ENCODE results near the gene PLAAT5.

Gene PLAAT5

GRCh38 chr11:63499874-63500273 is 8.9 kb upstream of the PLAAT5 start:
- H3K4me1 ChIP-seq (ENCODE audit: insufficient read depth, low read length): peaks cover under 1% of the 10 kb centered on the region
- no peak overlapping the region for H3K9ac ChIP-seq (ENCODE audit: low read length)
- no peaks in the 10 kb centered on the region for H3K36me3 ChIP-seq (ENCODE audit: insufficient read depth, low read length)
- no peaks in the 10 kb centered on the region for H3K9me3 ChIP-seq (ENCODE audit: low read length)
- H3K27ac ChIP-seq (ENCODE audit: low read depth, low read length): no peak overlapping the region
- no peak overlapping the region for H3K4me3 ChIP-seq (ENCODE audit: low read depth in 1 of 2, low read length in 2 of 2)
- H3K27me3 ChIP-seq (ENCODE audit: control insufficient read depth in 1 of 2, insufficient read depth in 2 of 2, low read length in 2 of 2): no peaks in the 10 kb centered on the region

- H3K9ac ChIP-seq (ENCODE audit: low read length): no peak overlapping the region
- no peak overlapping the region for H3K4me3 ChIP-seq (ENCODE audit: low read depth in 1 of 2, low read length in 2 of 2)
- peaks cover 21% of the 10 kb centered on the region for H3K4me1 ChIP-seq (ENCODE audit: insufficient read depth, low read length)
- H3K27me3 ChIP-seq (ENCODE audit: control insufficient read depth in 1 of 2, insufficient read depth in 2 of 2, low read length in 2 of 2): no peaks in the 10 kb centered on the region
- peak overlapping the region; percentile 44 for H3K27ac ChIP-seq (ENCODE audit: low read depth, low read length)
- H3K36me3 ChIP-seq (ENCODE audit: insufficient read depth, low read length): no peaks in the 10 kb centered on the region
- H3K9me3 ChIP-seq (ENCODE audit: low read length): no peaks in the 10 kb centered on the region
These were observed 4.0 kb upstream of the PLAAT5 start for GRCh38 chr11:63494975-63495374.

GRCh38 chr11:63493127-63493526 is 2.2 kb upstream of the PLAAT5 start:
- Histone ChIP-seq H3K4me3 (ENCODE audit: low read depth in 1 of 2, low read length in 2 of 2) (no peak overlapping the region), H3K36me3 (ENCODE audit: insufficient read depth, low read length) (no peaks in the 10 kb centered on the region), H3K4me1 (ENCODE audit: insufficient read depth, low read length) (peaks cover 33% of the 10 kb centered on the region), H3K27me3 (ENCODE audit: control insufficient read depth in 1 of 2, insufficient read depth in 2 of 2, low read length in 2 of 2) (no peaks in the 10 kb centered on the region), H3K9me3 (ENCODE audit: low read length) (no peaks in the 10 kb centered on the region), H3K9ac (ENCODE audit: low read length) (no peak overlapping the region), H3K27ac (ENCODE audit: low read depth, low read length) (no peak overlapping the region)

GRCh38 chr11:63492441-63492840 is 1.5 kb upstream of the PLAAT5 start:
- Histone ChIP-seq H3K9ac (ENCODE audit: low read length) (no peak overlapping the region), H3K4me3 (ENCODE audit: low read depth in 1 of 2, low read length in 2 of 2) (no peak overlapping the region), H3K36me3 (ENCODE audit: insufficient read depth, low read length) (no peaks in the 10 kb centered on the region), H3K9me3 (ENCODE audit: low read length) (no peaks in the 10 kb centered on the region), H3K27ac (ENCODE audit: low read depth, low read length) (no peak overlapping the region), H3K4me1 (ENCODE audit: insufficient read depth, low read length) (peaks cover 33% of the 10 kb centered on the region), H3K27me3 (ENCODE audit: control insufficient read depth in 1 of 2, insufficient read depth in 2 of 2, low read length in 2 of 2) (no peaks in the 10 kb centered on the region)

- H3K9ac ChIP-seq (ENCODE audit: low read length): peak overlapping the region; percentile 62
- H3K9me3 ChIP-seq (ENCODE audit: low read length): no peaks in the 10 kb centered on the region
- H3K27ac ChIP-seq (ENCODE audit: low read depth, low read length): peak overlapping the region; percentile 89
- H3K36me3 ChIP-seq (ENCODE audit: insufficient read depth, low read length): no peaks in the 10 kb centered on the region
- H3K4me3 ChIP-seq (ENCODE audit: low read depth in 1 of 2, low read length in 2 of 2): peak overlapping the region; percentile 54 to 75
- peaks cover 33% of the 10 kb centered on the region for H3K4me1 ChIP-seq (ENCODE audit: insufficient read depth, low read length)
- no peaks in the 10 kb centered on the region for H3K27me3 ChIP-seq (ENCODE audit: control insufficient read depth in 1 of 2, insufficient read depth in 2 of 2, low read length in 2 of 2)
These were observed 837 bp upstream of the PLAAT5 start for GRCh38 chr11:63491636-63492372.

- no peaks in the 10 kb centered on the region for H3K27me3 ChIP-seq (ENCODE audit: control insufficient read depth in 1 of 2, insufficient read depth in 2 of 2, low read length in 2 of 2)
- peak overlapping the region; percentile 89 for H3K27ac ChIP-seq (ENCODE audit: low read depth, low read length)
- no peaks in the 10 kb centered on the region for H3K9me3 ChIP-seq (ENCODE audit: low read length)
- peak overlapping the region; percentile 54 to 75 for H3K4me3 ChIP-seq (ENCODE audit: low read depth in 1 of 2, low read length in 2 of 2)
- H3K9ac ChIP-seq (ENCODE audit: low read length): peak overlapping the region; percentile 62
- peaks cover 33% of the 10 kb centered on the region for H3K4me1 ChIP-seq (ENCODE audit: insufficient read depth, low read length)
- H3K36me3 ChIP-seq (ENCODE audit: insufficient read depth, low read length): no peaks in the 10 kb centered on the region
These were observed 247 bp upstream of the PLAAT5 start for GRCh38 chr11:63491240-63491587.

- Histone ChIP-seq H3K4me3 (ENCODE audit: low read depth in 1 of 2, low read length in 2 of 2) (peak overlapping the region in 1 of 2 donors; percentile 75), H3K4me1 (ENCODE audit: insufficient read depth, low read length) (peaks cover 33% of the 10 kb centered on the region), H3K9ac (ENCODE audit: low read length) (peak overlapping the region; percentile 60), H3K27ac (ENCODE audit: low read depth, low read length) (peak overlapping the region; percentile 89), H3K27me3 (ENCODE audit: control insufficient read depth in 1 of 2, insufficient read depth in 2 of 2, low read length in 2 of 2) (no peaks in the 10 kb centered on the region), H3K9me3 (ENCODE audit: low read length) (no peaks in the 10 kb centered on the region), H3K36me3 (ENCODE audit: insufficient read depth, low read length) (no peaks in the 10 kb centered on the region)
These were observed 1.1 kb downstream of the PLAAT5 start for GRCh38 chr11:63489879-63490278.

- H3K9ac ChIP-seq (ENCODE audit: low read length): no peak overlapping the region
- no peaks in the 10 kb centered on the region for H3K36me3 ChIP-seq (ENCODE audit: insufficient read depth, low read length)
- H3K4me3 ChIP-seq (ENCODE audit: low read depth in 1 of 2, low read length in 2 of 2): no peak overlapping the region
- H3K27me3 ChIP-seq (ENCODE audit: control insufficient read depth in 1 of 2, insufficient read depth in 2 of 2, low read length in 2 of 2): no peaks in the 10 kb centered on the region
- H3K27ac ChIP-seq (ENCODE audit: low read depth, low read length): no peak overlapping the region
- H3K4me1 ChIP-seq (ENCODE audit: insufficient read depth, low read length): peaks cover 29% of the 10 kb centered on the region
- H3K9me3 ChIP-seq (ENCODE audit: low read length): no peaks in the 10 kb centered on the region
These were observed 2.2 kb downstream of the PLAAT5 start for GRCh38 chr11:63488789-63489188.

- Histone ChIP-seq H3K9ac (ENCODE audit: low read length) (no peak overlapping the region), H3K27ac (ENCODE audit: low read depth, low read length) (no peak overlapping the region), H3K4me3 (ENCODE audit: low read depth in 1 of 2, low read length in 2 of 2) (no peak overlapping the region), H3K36me3 (ENCODE audit: insufficient read depth, low read length) (no peaks in the 10 kb centered on the region), H3K4me1 (ENCODE audit: insufficient read depth, low read length) (peaks cover 16% of the 10 kb centered on the region), H3K9me3 (ENCODE audit: low read length) (no peaks in the 10 kb centered on the region), H3K27me3 (ENCODE audit: control insufficient read depth in 1 of 2, insufficient read depth in 2 of 2, low read length in 2 of 2) (no peaks in the 10 kb centered on the region)
These were observed 5.2 kb downstream of the PLAAT5 start for GRCh38 chr11:63485777-63486176.

GRCh38 chr11:63480039-63480438 is 10.9 kb downstream of the PLAAT5 start:
- H3K27ac ChIP-seq (ENCODE audit: low read depth, low read length): no peak overlapping the region
- no peak overlapping the region for H3K9ac ChIP-seq (ENCODE audit: low read length)
- H3K4me3 ChIP-seq (ENCODE audit: low read depth in 1 of 2, low read length in 2 of 2): no peak overlapping the region
- H3K27me3 ChIP-seq (ENCODE audit: control insufficient read depth in 1 of 2, insufficient read depth in 2 of 2, low read length in 2 of 2): no peaks in the 10 kb centered on the region
- H3K4me1 ChIP-seq (ENCODE audit: insufficient read depth, low read length): peaks cover 8% of the 10 kb centered on the region
- no peaks in the 10 kb centered on the region for H3K9me3 ChIP-seq (ENCODE audit: low read length)
- H3K36me3 ChIP-seq (ENCODE audit: insufficient read depth, low read length): no peaks in the 10 kb centered on the region

GRCh38 chr11:63478896-63479295 is 12.1 kb downstream of the PLAAT5 start:
- no peaks in the 10 kb centered on the region for H3K9me3 ChIP-seq (ENCODE audit: low read length)
- H3K9ac ChIP-seq (ENCODE audit: low read length): no peak overlapping the region
- H3K27me3 ChIP-seq (ENCODE audit: control insufficient read depth in 1 of 2, insufficient read depth in 2 of 2, low read length in 2 of 2): no peaks in the 10 kb centered on the region
- H3K4me1 ChIP-seq (ENCODE audit: insufficient read depth, low read length): peaks cover 8% of the 10 kb centered on the region
- H3K27ac ChIP-seq (ENCODE audit: low read depth, low read length): peak overlapping the region; percentile 55
- no peak overlapping the region for H3K4me3 ChIP-seq (ENCODE audit: low read depth in 1 of 2, low read length in 2 of 2)
- no peaks in the 10 kb centered on the region for H3K36me3 ChIP-seq (ENCODE audit: insufficient read depth, low read length)

GRCh38 chr11:63476618-63477017 is 14.3 kb downstream of the PLAAT5 start:
- H3K9ac ChIP-seq (ENCODE audit: low read length): no peak overlapping the region
- no peaks in the 10 kb centered on the region for H3K36me3 ChIP-seq (ENCODE audit: insufficient read depth, low read length)

More at GRCh38 chr11:63476618-63477017, 14.3 kb downstream of the PLAAT5 start:
- Histone ChIP-seq H3K4me1 (ENCODE audit: insufficient read depth, low read length) (peaks cover 8% of the 10 kb centered on the region), H3K27ac (ENCODE audit: low read depth, low read length) (no peak overlapping the region), H3K4me3 (ENCODE audit: low read depth in 1 of 2, low read length in 2 of 2) (no peak overlapping the region), H3K9me3 (ENCODE audit: low read length) (no peaks in the 10 kb centered on the region), H3K27me3 (ENCODE audit: control insufficient read depth in 1 of 2, insufficient read depth in 2 of 2, low read length in 2 of 2) (no peaks in the 10 kb centered on the region)

All from muscle layer of colon (tissue), 2 donors.